ENCODE data around the gene SNX20.

DNA sequence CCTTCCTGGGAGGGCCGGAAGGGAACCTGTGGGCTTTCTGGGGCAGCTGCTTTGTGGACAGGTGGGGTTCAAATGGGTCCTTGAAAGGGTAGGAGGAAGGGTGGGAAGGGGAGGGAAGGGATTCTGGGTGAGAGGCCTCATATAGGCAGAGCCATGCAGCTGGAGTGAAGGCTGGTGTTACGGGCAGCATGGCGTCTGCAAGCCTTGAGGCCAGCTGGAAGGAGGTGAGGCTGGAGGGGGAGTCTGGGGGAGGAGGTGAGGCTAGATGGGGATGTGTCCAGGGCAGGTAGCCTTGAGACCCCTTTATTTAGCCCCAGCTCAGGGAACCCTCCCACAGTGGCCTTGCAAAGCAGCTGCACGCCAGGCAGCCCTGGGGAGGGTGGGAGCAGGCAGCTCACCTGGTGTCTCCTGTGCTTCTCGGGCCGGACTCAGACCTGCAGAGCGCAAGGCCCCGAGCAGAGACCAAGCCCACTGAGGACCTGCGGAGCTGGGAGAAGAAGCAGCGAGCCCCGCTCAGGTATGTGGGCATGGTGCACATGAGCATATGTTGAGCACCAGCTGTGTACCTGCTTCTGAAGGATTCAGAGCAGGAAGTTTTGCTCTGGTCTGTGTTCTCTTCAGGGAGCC lies 50.6 kb downstream of the SNX20 start:
- TF ChIP-seq, protein P1, sequence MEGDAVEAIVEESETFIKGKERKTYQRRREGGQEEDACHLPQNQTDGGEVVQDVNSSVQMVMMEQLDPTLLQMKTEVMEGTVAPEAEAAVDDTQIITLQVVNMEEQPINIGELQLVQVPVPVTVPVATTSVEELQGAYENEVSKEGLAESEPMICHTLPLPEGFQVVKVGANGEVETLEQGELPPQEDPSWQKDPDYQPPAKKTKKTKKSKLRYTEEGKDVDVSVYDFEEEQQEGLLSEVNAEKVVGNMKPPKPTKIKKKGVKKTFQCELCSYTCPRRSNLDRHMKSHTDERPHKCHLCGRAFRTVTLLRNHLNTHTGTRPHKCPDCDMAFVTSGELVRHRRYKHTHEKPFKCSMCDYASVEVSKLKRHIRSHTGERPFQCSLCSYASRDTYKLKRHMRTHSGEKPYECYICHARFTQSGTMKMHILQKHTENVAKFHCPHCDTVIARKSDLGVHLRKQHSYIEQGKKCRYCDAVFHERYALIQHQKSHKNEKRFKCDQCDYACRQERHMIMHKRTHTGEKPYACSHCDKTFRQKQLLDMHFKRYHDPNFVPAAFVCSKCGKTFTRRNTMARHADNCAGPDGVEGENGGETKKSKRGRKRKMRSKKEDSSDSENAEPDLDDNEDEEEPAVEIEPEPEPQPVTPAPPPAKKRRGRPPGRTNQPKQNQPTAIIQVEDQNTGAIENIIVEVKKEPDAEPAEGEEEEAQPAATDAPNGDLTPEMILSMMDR (conservative IDR thresholded peaks at IDR 0.05 in 1 of 2, IDR thresholded peaks at IDR 0.05 in 1 of 2; ENCODE audit: extremely low read depth in 1 of 2, insufficient read depth in 1 of 2, low read depth in 1 of 2, low read length in 2 of 2), result no peak
- TF ChIP-seq EZH2 (IDR thresholded peaks at IDR 0.05; ENCODE audit: borderline replicate concordance, low read length), result no peak

All from mammary epithelial cell (primary cell).